Thyroid gland (tissue), 4 donors: Measurements from ENCODE around the gene SPOCK2. TPM values are rescaled to one million over a fixed set of nuclear protein-coding genes. Genes with fewer than 3 reads are reported as not detected.

Experiments used
- DNase-seq, 2 donors: peaks; one replicate each; pipeline ENCODE4 v3.0.0-alpha.2; 2019
- H3K27ac ChIP-seq, 3 donors: fragments of 200-600 bp; sonication (generic); 1 replicate in 2 of 3; 2 replicates in 1 of 3; pipeline ENCODE4 v1.5.1; 2016 to 2019; ENCODE audit warnings: mild to moderate bottlenecking in 1 of 3, moderate library complexity in 1 of 3
- H3K27me3 ChIP-seq: fragments of 200-600 bp; sonication (generic); one replicate; pipeline ENCODE4 v1.5.1; 2019
- H3K36me3 ChIP-seq, 2 donors: fragments of 200-600 bp; sonication (generic); one replicate each; pipeline ENCODE4 v1.5.1; 2016 to 2019
- H3K4me1 ChIP-seq, 2 donors: fragments of 200-600 bp; sonication (generic); one replicate each; pipeline ENCODE4 v1.5.1; 2017 to 2019
- H3K4me3 ChIP-seq, 3 donors: fragments of 200-600 bp; sonication (generic); replicated peaks in 1 of 3; 1 replicate in 2 of 3; 2 replicates in 1 of 3; pipeline ENCODE4 v1.5.1; 2016; ENCODE audit warnings: mild to moderate bottlenecking in 1 of 3
- H3K9me3 ChIP-seq: fragments of 200-600 bp; sonication (generic); one replicate; pipeline ENCODE4 v1.5.1; 2017
- POLR2A ChIP-seq, 2 donors: fragments of 450-650 bp; IDR thresholded peaks; one replicate each; pipeline ENCODE4 v1.6.1; 2017; ENCODE audit warnings: antibody characterized with exemption in 2 of 2, mild to moderate bottlenecking in 2 of 2, moderate library complexity in 1 of 2
- WGBS, 2 donors: methylation state at CpG; one replicate each; pipeline ENCODE4 v1.1.5; 2017; 5-methylcytosine and 5-hydroxymethylcytosine counted together
- intact Hi-C: fragments of 100-400 bp; cut with DNase I; formaldehyde crosslinking; loops from one replicate; pipeline ENCODE4 v1.15.1; 2023
- total RNA-seq, 4 donors: library from RNA; depleted of rRNA; stranded (reverse); fragments of >200 nt; gene quantifications; one replicate each; pipeline ENCODE4 v1.2.3, GENCODE V29; 2016
- TF ChIP-seq, protein P1 (sequence below), 6 experiments: fragments of 200-600 bp in 3 of 6; fragments of 450-650 bp in 3 of 6; sonication (generic) in 3 of 6; IDR thresholded peaks; one replicate each; pipeline ENCODE4 v1.5.1; 2016 to 2019; ENCODE audit warnings: antibody characterized with exemption in 6 of 6, mild to moderate bottlenecking in 2 of 6, inconsistent platforms in 1 of 6, moderate library complexity in 1 of 6

SPOCK2 gene
- total RNA-seq, 4 donors from 2014 or later: 4.3 to 17.6 (median 13.5) TPM

DNA sequence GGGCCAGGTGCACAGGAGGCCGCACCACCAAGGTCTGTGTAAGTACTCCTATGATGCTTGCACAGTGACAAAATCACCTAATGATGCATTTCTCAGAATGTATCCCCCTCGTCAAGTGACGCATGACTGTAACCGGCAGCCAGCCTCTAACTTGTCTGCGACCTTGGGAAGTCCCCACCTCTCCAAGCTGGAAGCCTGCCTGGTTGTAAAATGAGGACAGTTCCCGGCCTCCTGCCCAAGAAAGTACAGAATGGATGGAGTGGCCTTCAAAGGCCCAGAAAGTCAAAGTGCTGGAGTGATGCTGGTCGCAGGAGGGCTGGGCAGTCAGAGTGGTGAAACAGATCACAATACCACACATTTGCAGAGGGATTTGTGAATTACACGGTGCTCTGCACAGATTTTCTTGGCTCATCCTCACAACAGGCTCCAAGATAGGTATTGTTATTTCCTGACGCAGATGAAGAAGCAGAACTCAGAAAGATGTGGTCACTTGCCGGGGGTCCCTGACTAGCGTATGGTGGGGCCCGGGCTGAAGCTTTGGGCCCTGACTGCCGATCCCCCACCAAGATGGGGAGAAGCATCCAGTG lies 22.8 kb downstream of the SPOCK2 start:
- H3K4me1 ChIP-seq: no peaks in the 10 kb centered on the region
- WGBS, 2 donors: 85 to 86% methylated on average over 13 of the region's 13 CpGs
- H3K27me3 ChIP-seq: no peaks in the 10 kb centered on the region
- intact Hi-C loops: no loop called here
- no peak for DNase-seq
- H3K4me3 ChIP-seq: no peak overlapping the region
- TF ChIP-seq POLR2A (IDR thresholded peaks at IDR 0.05): no peak
- TF ChIP-seq, protein P1, sequence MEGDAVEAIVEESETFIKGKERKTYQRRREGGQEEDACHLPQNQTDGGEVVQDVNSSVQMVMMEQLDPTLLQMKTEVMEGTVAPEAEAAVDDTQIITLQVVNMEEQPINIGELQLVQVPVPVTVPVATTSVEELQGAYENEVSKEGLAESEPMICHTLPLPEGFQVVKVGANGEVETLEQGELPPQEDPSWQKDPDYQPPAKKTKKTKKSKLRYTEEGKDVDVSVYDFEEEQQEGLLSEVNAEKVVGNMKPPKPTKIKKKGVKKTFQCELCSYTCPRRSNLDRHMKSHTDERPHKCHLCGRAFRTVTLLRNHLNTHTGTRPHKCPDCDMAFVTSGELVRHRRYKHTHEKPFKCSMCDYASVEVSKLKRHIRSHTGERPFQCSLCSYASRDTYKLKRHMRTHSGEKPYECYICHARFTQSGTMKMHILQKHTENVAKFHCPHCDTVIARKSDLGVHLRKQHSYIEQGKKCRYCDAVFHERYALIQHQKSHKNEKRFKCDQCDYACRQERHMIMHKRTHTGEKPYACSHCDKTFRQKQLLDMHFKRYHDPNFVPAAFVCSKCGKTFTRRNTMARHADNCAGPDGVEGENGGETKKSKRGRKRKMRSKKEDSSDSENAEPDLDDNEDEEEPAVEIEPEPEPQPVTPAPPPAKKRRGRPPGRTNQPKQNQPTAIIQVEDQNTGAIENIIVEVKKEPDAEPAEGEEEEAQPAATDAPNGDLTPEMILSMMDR (IDR thresholded peaks at IDR 0.05): no peak
- H3K27ac ChIP-seq: no peak overlapping the region
- no peaks in the 10 kb centered on the region for H3K9me3 ChIP-seq
- no peaks in the 10 kb centered on the region for H3K36me3 ChIP-seq

DNA sequence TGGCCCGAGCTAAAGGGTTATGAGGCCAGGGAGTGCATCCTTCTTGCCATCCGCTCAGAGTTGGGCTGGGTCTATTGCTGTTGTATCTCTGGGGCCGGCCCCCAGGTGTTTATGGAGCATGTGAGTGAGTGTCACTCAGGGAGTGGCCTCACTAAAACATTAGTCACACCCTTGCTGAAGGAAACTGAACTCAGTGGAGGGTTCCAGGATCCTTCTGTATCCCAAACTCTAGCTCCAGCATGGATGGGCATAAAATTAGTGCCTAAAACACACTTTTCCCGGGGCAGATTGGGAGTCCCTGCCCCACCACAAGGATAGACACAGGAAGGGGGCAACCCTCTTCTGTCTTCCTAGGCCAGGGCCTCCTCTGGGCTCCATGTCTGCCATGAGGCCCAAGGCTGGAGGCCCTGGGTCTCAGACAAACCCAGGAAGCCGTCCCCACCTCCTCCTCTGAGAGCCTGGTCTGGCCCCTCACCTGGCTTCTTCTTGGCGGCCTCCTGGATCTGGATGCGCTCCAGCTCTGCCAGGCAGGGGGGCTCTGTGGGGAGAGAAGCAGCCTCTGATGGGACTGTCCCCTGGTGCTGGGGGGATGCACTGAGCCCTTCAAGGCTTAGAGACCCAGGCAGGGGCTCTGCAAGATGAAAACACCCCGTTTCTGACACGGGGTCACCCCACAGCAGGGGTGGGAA lies 24.5 kb downstream of the SPOCK2 start:
- Histone ChIP-seq H3K4me1 (no peaks in the 10 kb centered on the region), H3K36me3 (no peaks in the 10 kb centered on the region), H3K9me3 (no peaks in the 10 kb centered on the region), H3K27ac (no peak overlapping the region), H3K4me3 (no peak overlapping the region), H3K27me3 (no peaks in the 10 kb centered on the region)
- TF ChIP-seq, protein P1 (IDR thresholded peaks at IDR 0.05): no peak
- no peak for TF ChIP-seq POLR2A (IDR thresholded peaks at IDR 0.05)
- DNase-seq: no peak
- 82 to 83% methylated on average over 6 to 8 of the region's 9 CpGs for WGBS, 2 donors
- intact Hi-C loops: no loop called here

- intact Hi-C loops: no loop called here
- H3K27ac ChIP-seq: no peak overlapping the region
- H3K9me3 ChIP-seq: no peaks in the 10 kb centered on the region
- no peaks in the 10 kb centered on the region for H3K4me1 ChIP-seq
- H3K27me3 ChIP-seq: no peaks in the 10 kb centered on the region
- H3K4me3 ChIP-seq: no peak overlapping the region
- TF ChIP-seq, protein P1 (IDR thresholded peaks at IDR 0.05): no peak
- 94% methylated on average over 26 to 29 of the region's 29 CpGs for WGBS, 2 donors
- no peaks in the 10 kb centered on the region for H3K36me3 ChIP-seq
- no peak for DNase-seq
Observed at GRCh38 chr10:72062832-72063702, 25.3 kb downstream of the SPOCK2 start.

GRCh38 chr10:72062382-72062781 lies 26.0 kb downstream of the SPOCK2 start:
- no peak for DNase-seq
- Histone ChIP-seq H3K9me3 (no peaks in the 10 kb centered on the region), H3K36me3 (no peaks in the 10 kb centered on the region), H3K4me1 (no peaks in the 10 kb centered on the region), H3K27me3 (no peaks in the 10 kb centered on the region), H3K27ac (no peak overlapping the region), H3K4me3 (no peak overlapping the region)
- no peak for TF ChIP-seq POLR2A (IDR thresholded peaks at IDR 0.05)
- TF ChIP-seq, protein P1 (IDR thresholded peaks at IDR 0.05): no peak
- intact Hi-C loops: no loop called here
- WGBS, 2 donors: 88 to 95% methylated on average over 10 of the region's 10 CpGs

DNA sequence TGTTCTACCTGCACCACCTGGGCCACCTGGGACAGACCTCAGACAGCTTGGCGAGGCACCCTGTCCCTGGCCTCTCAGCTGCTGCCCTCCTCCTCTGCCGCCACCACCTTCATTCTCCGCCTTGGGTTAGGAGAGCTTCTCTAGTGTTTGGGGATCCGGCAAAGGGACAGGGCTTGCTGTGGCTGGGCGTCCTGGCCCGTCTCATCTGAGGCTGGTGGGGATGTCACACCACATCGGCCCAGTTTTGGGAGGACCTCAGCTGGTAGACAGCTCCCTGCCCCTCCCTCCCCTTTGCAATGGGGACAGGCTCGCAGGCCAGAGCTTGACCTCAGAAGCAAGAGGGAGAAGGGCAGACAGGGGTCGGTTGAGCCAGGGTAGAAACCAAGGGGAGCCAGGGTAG lies 26.4 kb downstream of the SPOCK2 start:
- TF ChIP-seq, protein P1 (IDR thresholded peaks at IDR 0.05): no peak
- no peak for TF ChIP-seq POLR2A (IDR thresholded peaks at IDR 0.05)
- whole genome bisulfite sequencing, 2 donors: 92 to 96% methylated on average over 8 of the region's 9 CpGs
- no peak for DNase-seq
- H3K27me3 ChIP-seq: no peaks in the 10 kb centered on the region
- no peaks in the 10 kb centered on the region for H3K4me1 ChIP-seq
- intact Hi-C loops: no loop called here
- H3K36me3 ChIP-seq: no peaks in the 10 kb centered on the region
- no peak overlapping the region for H3K27ac ChIP-seq
- H3K4me3 ChIP-seq: no peak overlapping the region
- H3K9me3 ChIP-seq: no peaks in the 10 kb centered on the region
